ENCODE data around the gene PRKD2.
A peak's percentile ranks its signal among the peaks of the same experiment; 100 is the strongest.

The PRKD2 gene

GRCh38 chr19:46719629-46720502, 3.0 kb upstream of the PRKD2 start:
- peak overlapping the region; percentile 95; the same call in 1 of the 2 replicates for H3K27ac ChIP-seq
- no peak for TF ChIP-seq CTCF (conservative IDR thresholded peaks at IDR 0.05)

GRCh38 chr19:46718934-46719622, 2.2 kb upstream of the PRKD2 start:
- no peak for TF ChIP-seq CTCF (conservative IDR thresholded peaks at IDR 0.05)
- H3K27ac ChIP-seq: peak overlapping the region; percentile 95; the same call in 1 of the 2 replicates

GRCh38 chr19:46718157-46718933, 1.4 kb upstream of the PRKD2 start:
- peak overlapping the region; percentile 95 for H3K27ac ChIP-seq
- no peak for TF ChIP-seq CTCF (conservative IDR thresholded peaks at IDR 0.05)

- TF ChIP-seq CTCF (conservative IDR thresholded peaks at IDR 0.05): no peak
- H3K27ac ChIP-seq: peak overlapping the region; percentile 95
These were observed 816 bp upstream of the PRKD2 start for GRCh38 chr19:46717716-46718143.

GRCh38 chr19:46716672-46717033, 261 bp downstream of the PRKD2 start:
- TF ChIP-seq CTCF (conservative IDR thresholded peaks at IDR 0.05): no peak
- peak overlapping the region; percentile 95 for H3K27ac ChIP-seq

GRCh38 chr19:46715975-46716671, 791 bp downstream of the PRKD2 start:
- peak overlapping the region; percentile 95 for H3K27ac ChIP-seq
- peak; percentile 40 for TF ChIP-seq CTCF (conservative IDR thresholded peaks at IDR 0.05)
